HCT116 (cell line): ENCODE measurements around the gene GABRA4. TPM values are rescaled to one million over a fixed set of nuclear protein-coding genes. Genes with fewer than 3 reads are reported as not detected.

ENCODE experiments used
- ATAC-seq: fragments of 200-7000 bp; cut with Tn5 transposase; 2 replicates; pipeline ENCODE4 v1.9.1; 2020; ENCODE audit warnings: mild to moderate bottlenecking, moderate library complexity
- BruUV-seq: library from RNA; stranded (reverse); fragments of 400-500 nt; replicated peaks from 2 replicates; lab custom pipeline; 2021; lab: Mats Ljungman, UMichigan
- CTCF ChIA-PET: fragments of 300-600 bp; sonication (Branson Sonifier 250); formaldehyde crosslinking; loops from one replicate; lab custom pipeline; 2021; ENCODE audit warnings: antibody characterized with exemption; lab: Charles Lee
- POLR2A ChIA-PET: fragments of 300-600, 350-600 bp; sonication (Branson Sonifier 250); formaldehyde crosslinking; loops from one replicate; lab custom pipeline; 2021; ENCODE audit warnings: antibody characterized with exemption; lab: Charles Lee
- RAD21 ChIA-PET, 2 experiments: fragments of 300-600 bp; sonication (Branson Sonifier 250); formaldehyde crosslinking; loops; one replicate each; lab custom pipeline; 2023; ENCODE audit warnings: low total read pairs in 2 of 2; ENCODE audit not compliant: uncharacterized antibody in 2 of 2, unreplicated experiment in 2 of 2, low non-redundant PET in 1 of 2; lab: Charles Lee
- DNase-seq: peaks from one replicate; pipeline ENCODE4 v3.0.0-alpha.2; 2010; ENCODE audit warnings: low read depth, low spot score
- H2AFZ ChIP-seq: fragments of 200-600 bp; shearing (Covaris generic), sonication (generic); 2 replicates; pipeline ENCODE4 v1.6.1; 2017; ENCODE audit warnings: low read depth, mixed run types, mixed read lengths, antibody characterized with exemption, low read length; ENCODE audit not compliant: poor library complexity, severe bottlenecking
- H3K27ac ChIP-seq: 2 replicates; pipeline ENCODE4 v1.5.1; 2012; ENCODE audit warnings: low read depth, low read length
- H3K27me3 ChIP-seq: fragments of 200-600 bp; sonication (generic); 2 replicates; pipeline ENCODE4 v1.6.1; 2016; ENCODE audit warnings: mixed run types, low read length, mixed read lengths; ENCODE audit not compliant: insufficient read depth
- H3K36me3 ChIP-seq, 2 experiments: fragments of 200-500 bp in 1 of 2; fragments of 200-600 bp in 1 of 2; sonication (Bioruptor generic) in 1 of 2; sonication (generic) in 1 of 2; 2 replicates each; pipeline versions ENCODE4 v1.5.1 to v1.6.1; 2014 to 2016; ENCODE audit warnings: low read length in 2 of 2, inconsistent platforms in 1 of 2, mixed read lengths in 1 of 2, mixed run types in 1 of 2; ENCODE audit not compliant: insufficient read depth in 2 of 2, control insufficient read depth in 1 of 2
- H3K4me1 ChIP-seq, 2 experiments: fragments of 200-600 bp in 1 of 2; sonication (generic) in 1 of 2; 2 replicates each; pipeline versions ENCODE4 v1.5.1 to v1.6.1; 2012 to 2017; ENCODE audit warnings: low read length in 2 of 2, inconsistent platforms in 1 of 2, mild to moderate bottlenecking in 1 of 2, mixed read lengths in 1 of 2, mixed run types in 1 of 2, moderate library complexity in 1 of 2; ENCODE audit not compliant: insufficient read depth in 2 of 2, control insufficient read depth in 1 of 2
- H3K4me2 ChIP-seq: fragments of 200-600 bp; sonication (generic); 2 replicates; pipeline ENCODE4 v1.6.1; 2017; ENCODE audit warnings: mixed run types, low read length, mixed read lengths
- H3K4me3 ChIP-seq, 2 experiments: fragments of 200-600 bp in 1 of 2; sonication (generic) in 1 of 2; replicated peaks in 1 of 2; 2 replicates each; pipeline ENCODE4 v1.5.1; 2011 to 2016; ENCODE audit warnings: low read length in 2 of 2, control low read depth in 1 of 2, low read depth in 1 of 2, mild to moderate bottlenecking in 1 of 2, mixed read lengths in 1 of 2, mixed run types in 1 of 2
- H3K79me2 ChIP-seq: fragments of 200-600 bp; sonication (generic); 2 replicates; pipeline ENCODE4 v1.6.1; 2017; ENCODE audit warnings: mild to moderate bottlenecking, mixed run types, low read length, moderate library complexity, mixed read lengths; ENCODE audit not compliant: insufficient read depth
- H3K9ac ChIP-seq: fragments of 200-600 bp; sonication (generic); 2 replicates; pipeline ENCODE4 v1.6.1; 2016; ENCODE audit warnings: low read length, mixed read lengths
- H3K9me2 ChIP-seq: fragments of 200-600 bp; sonication (generic), shearing (Covaris generic); 2 replicates; pipeline ENCODE4 v1.6.1; 2017; ENCODE audit warnings: mixed run types, mild to moderate bottlenecking, moderate library complexity; ENCODE audit not compliant: insufficient read depth
- H3K9me3 ChIP-seq, 2 experiments: fragments of 200-500 bp in 1 of 2; fragments of 200-600 bp in 1 of 2; sonication (Bioruptor generic) in 1 of 2; sonication (generic) in 1 of 2; 2 replicates each; pipeline ENCODE4 v1.6.1; 2014 to 2017; ENCODE audit warnings: low read length in 2 of 2, mixed read lengths in 2 of 2, inconsistent platforms in 1 of 2, low read depth in 1 of 2, mild to moderate bottlenecking in 1 of 2, mixed run types in 1 of 2, moderate library complexity in 1 of 2; ENCODE audit not compliant: control insufficient read depth in 1 of 2, insufficient read depth in 1 of 2
- H4K20me1 ChIP-seq: fragments of 200-600 bp; sonication (generic), shearing (Covaris generic); 2 replicates; pipeline ENCODE4 v1.6.1; 2017; ENCODE audit warnings: mixed run types, mild to moderate bottlenecking, moderate library complexity; ENCODE audit not compliant: insufficient read depth
- CEBPB ChIP-seq: IDR thresholded peaks from 2 replicates; pipeline ENCODE4 v1.6.1; 2012; ENCODE audit warnings: low read depth
- EGR1 ChIP-seq: IDR thresholded peaks from 2 replicates; pipeline ENCODE4 v1.6.1; 2012; ENCODE audit warnings: low read depth
- ELF1 ChIP-seq: IDR thresholded peaks from 2 replicates; pipeline ENCODE4 v1.6.1; 2012; ENCODE audit warnings: low read depth, borderline replicate concordance
- EZH2 ChIP-seq: fragments of 200-600 bp; sonication (generic); IDR thresholded peaks from 2 replicates; pipeline ENCODE4 v1.6.1; 2017; ENCODE audit warnings: antibody characterized with exemption, mixed run types
- EZH2phosphoT487 ChIP-seq: fragments of 200-600 bp; IDR thresholded peaks from 2 replicates; pipeline ENCODE4 v1.6.1; 2018; ENCODE audit warnings: antibody characterized with exemption, borderline replicate concordance
- FOSL1 ChIP-seq: IDR thresholded peaks from 2 replicates; pipeline ENCODE4 v1.6.1; 2012; ENCODE audit warnings: low read depth
- JUND ChIP-seq: IDR thresholded peaks from 2 replicates; pipeline ENCODE4 v1.6.1; 2012
- POLR2A ChIP-seq: IDR thresholded peaks from 2 replicates; pipeline ENCODE4 v1.7.0; 2011; ENCODE audit warnings: borderline replicate concordance; ENCODE audit not compliant: insufficient read depth, insufficient read length; ENCODE audit errors: extremely low read depth
- POLR2AphosphoS5 ChIP-seq: IDR thresholded peaks from 2 replicates; pipeline ENCODE4 v1.6.1; 2011; ENCODE audit warnings: mild to moderate bottlenecking, low read depth, low read length, moderate library complexity
- RAD21 ChIP-seq: IDR thresholded peaks from 2 replicates; pipeline ENCODE4 v1.6.1; 2012; ENCODE audit warnings: low read depth, mild to moderate bottlenecking
- SIN3A ChIP-seq: IDR thresholded peaks from 2 replicates; pipeline ENCODE4 v1.6.1; 2012; ENCODE audit warnings: low read depth
- SRF ChIP-seq: IDR thresholded peaks from 2 replicates; pipeline ENCODE4 v1.6.1; 2012; ENCODE audit warnings: low read depth
- YY1 ChIP-seq: IDR thresholded peaks from 2 replicates; pipeline ENCODE4 v1.6.1; 2011; ENCODE audit warnings: low read length, low read depth, moderate library complexity, mild to moderate bottlenecking; ENCODE audit not compliant: insufficient replicate concordance; ENCODE audit errors: extremely low read depth
- ZFX ChIP-seq: fragments of 450-650 bp; IDR thresholded peaks from 2 replicates; pipeline ENCODE4 v1.6.1; 2017
- ZNF274 ChIP-seq: fragments of 200-500 bp; sonication (Bioruptor generic); IDR thresholded peaks from 2 replicates; pipeline ENCODE4 v1.6.1; 2014; ENCODE audit warnings: mild to moderate bottlenecking, low read depth, low read length, inconsistent platforms
- intact Hi-C: fragments of 100-400 bp; cut with micrococcal nuclease; formaldehyde crosslinking; loops from 2 replicates; pipeline ENCODE4 v1.10.0; 2022
- total RNA-seq: library from RNA; stranded (reverse); gene quantifications from one replicate; pipeline ENCODE4 v1.2.1, GENCODE V29; 2021; ENCODE audit not compliant: unreplicated experiment
- TF ChIP-seq, protein P1 (sequence below), 3 experiments: fragments of 200-600 bp in 1 of 3; sonication (generic) in 1 of 3; IDR thresholded peaks in 2 of 3; conservative IDR thresholded peaks in 1 of 3; 2 replicates each; pipeline ENCODE4 v1.5.1; 2012 to 2017; ENCODE audit warnings: low read depth in 2 of 3, low read length in 2 of 3, antibody characterized with exemption in 1 of 3, borderline replicate concordance in 1 of 3, control low read depth in 1 of 3, mild to moderate bottlenecking in 1 of 3, mixed read lengths in 1 of 3, mixed run types in 1 of 3, moderate library complexity in 1 of 3; ENCODE audit not compliant: insufficient read depth in 1 of 3
- TF ChIP-seq, protein P2 (sequence below): IDR thresholded peaks from 2 replicates; pipeline ENCODE4 v1.6.1; 2012
- TF ChIP-seq, protein P3 (sequence below): IDR thresholded peaks from 2 replicates; pipeline ENCODE4 v1.6.1; 2012
- TF ChIP-seq, protein P4 (sequence below): IDR thresholded peaks from 2 replicates; pipeline ENCODE4 v1.6.1; 2011; ENCODE audit warnings: mild to moderate bottlenecking, low read length, moderate library complexity; ENCODE audit not compliant: insufficient replicate concordance; ENCODE audit errors: extremely low read depth

Gene GABRA4
- total RNA-seq, 1 experiment from 2014 or later, result not detected

DNA sequence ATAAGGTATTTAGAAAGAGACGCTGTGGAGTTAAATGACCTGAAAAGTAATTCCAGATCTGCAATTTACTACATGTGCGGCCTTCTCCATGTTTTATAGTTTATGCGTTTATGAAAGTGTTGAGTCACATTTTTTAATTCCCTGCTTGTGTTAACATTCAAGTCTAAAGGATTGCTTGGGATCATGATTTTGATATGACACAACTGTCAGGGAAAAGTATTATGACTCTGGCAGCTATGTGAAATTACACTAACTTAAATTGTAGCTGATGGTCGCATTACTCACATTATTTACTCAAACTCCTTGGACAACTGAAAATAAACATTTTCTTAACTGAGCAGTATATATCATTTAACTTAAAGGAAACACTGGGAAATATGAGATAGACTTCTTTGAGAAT is 23.7 kb upstream of the GABRA4 start:
- no peaks in the 10 kb centered on the region for H3K9me2 ChIP-seq
- H3K27me3 ChIP-seq, result no peaks in the 10 kb centered on the region
- H3K9me3 ChIP-seq, result peaks cover 0 to 8% of the 10 kb centered on the region in 2 experiments; a peak in 1 of 4 replicates
- intact Hi-C loops, result no loop called here
- no peak overlapping the region for H3K27ac ChIP-seq
- RAD21 ChIA-PET, result no interaction called here
- CTCF ChIA-PET, result no interaction called here
- no peak overlapping the region for H3K4me3 ChIP-seq
- DNase-seq (no peak), ATAC-seq (no peak)
- TF ChIP-seq SRF (no peak), ZNF274 (no peak), YY1 (no peak), EZH2phosphoT487 (no peak), ZFX (no peak), CEBPB (no peak), EZH2 (no peak), ELF1 (no peak), EGR1 (no peak), FOSL1 (no peak), RAD21 (no peak), POLR2A (no peak), POLR2AphosphoS5 (no peak), SIN3A (no peak), JUND (no peak)
- TF ChIP-seq, protein P1, sequence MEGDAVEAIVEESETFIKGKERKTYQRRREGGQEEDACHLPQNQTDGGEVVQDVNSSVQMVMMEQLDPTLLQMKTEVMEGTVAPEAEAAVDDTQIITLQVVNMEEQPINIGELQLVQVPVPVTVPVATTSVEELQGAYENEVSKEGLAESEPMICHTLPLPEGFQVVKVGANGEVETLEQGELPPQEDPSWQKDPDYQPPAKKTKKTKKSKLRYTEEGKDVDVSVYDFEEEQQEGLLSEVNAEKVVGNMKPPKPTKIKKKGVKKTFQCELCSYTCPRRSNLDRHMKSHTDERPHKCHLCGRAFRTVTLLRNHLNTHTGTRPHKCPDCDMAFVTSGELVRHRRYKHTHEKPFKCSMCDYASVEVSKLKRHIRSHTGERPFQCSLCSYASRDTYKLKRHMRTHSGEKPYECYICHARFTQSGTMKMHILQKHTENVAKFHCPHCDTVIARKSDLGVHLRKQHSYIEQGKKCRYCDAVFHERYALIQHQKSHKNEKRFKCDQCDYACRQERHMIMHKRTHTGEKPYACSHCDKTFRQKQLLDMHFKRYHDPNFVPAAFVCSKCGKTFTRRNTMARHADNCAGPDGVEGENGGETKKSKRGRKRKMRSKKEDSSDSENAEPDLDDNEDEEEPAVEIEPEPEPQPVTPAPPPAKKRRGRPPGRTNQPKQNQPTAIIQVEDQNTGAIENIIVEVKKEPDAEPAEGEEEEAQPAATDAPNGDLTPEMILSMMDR (IDR thresholded peaks at IDR 0.05 in 2 of 3, conservative IDR thresholded peaks at IDR 0.05 in 1 of 3; ENCODE audit: borderline replicate concordance in 1 of 3, insufficient read depth in 1 of 3, low read depth in 2 of 3, low read length in 2 of 3), result no peak
- TF ChIP-seq, protein P2, sequence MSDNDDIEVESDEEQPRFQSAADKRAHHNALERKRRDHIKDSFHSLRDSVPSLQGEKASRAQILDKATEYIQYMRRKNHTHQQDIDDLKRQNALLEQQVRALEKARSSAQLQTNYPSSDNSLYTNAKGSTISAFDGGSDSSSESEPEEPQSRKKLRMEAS, result no peak
- TF ChIP-seq, protein P3, sequence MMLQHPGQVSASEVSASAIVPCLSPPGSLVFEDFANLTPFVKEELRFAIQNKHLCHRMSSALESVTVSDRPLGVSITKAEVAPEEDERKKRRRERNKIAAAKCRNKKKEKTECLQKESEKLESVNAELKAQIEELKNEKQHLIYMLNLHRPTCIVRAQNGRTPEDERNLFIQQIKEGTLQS, result no peak
- TF ChIP-seq, protein P4, sequence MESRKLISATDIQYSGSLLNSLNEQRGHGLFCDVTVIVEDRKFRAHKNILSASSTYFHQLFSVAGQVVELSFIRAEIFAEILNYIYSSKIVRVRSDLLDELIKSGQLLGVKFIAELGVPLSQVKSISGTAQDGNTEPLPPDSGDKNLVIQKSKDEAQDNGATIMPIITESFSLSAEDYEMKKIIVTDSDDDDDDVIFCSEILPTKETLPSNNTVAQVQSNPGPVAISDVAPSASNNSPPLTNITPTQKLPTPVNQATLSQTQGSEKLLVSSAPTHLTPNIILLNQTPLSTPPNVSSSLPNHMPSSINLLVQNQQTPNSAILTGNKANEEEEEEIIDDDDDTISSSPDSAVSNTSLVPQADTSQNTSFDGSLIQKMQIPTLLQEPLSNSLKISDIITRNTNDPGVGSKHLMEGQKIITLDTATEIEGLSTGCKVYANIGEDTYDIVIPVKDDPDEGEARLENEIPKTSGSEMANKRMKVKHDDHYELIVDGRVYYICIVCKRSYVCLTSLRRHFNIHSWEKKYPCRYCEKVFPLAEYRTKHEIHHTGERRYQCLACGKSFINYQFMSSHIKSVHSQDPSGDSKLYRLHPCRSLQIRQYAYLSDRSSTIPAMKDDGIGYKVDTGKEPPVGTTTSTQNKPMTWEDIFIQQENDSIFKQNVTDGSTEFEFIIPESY, result no peak
- H2AFZ ChIP-seq, result no peak overlapping the region
- H3K4me1 ChIP-seq, result no peaks in the 10 kb centered on the region
- BruUV-seq, result no TSS peak
- no peaks in the 10 kb centered on the region for H4K20me1 ChIP-seq
- POLR2A ChIA-PET, result no interaction called here
- H3K36me3 ChIP-seq, result no peaks in the 10 kb centered on the region
- no peak overlapping the region for H3K9ac ChIP-seq
- no peak overlapping the region for H3K4me2 ChIP-seq
- no peaks in the 10 kb centered on the region for H3K79me2 ChIP-seq
